PC-3 (cell line): ENCODE measurements around the gene PRKAR1B. TPM values are rescaled to one million over a fixed set of nuclear protein-coding genes. Genes with fewer than 3 reads are reported as not detected.

Experiments
- ATAC-seq: fragments of 200-7000 bp; cut with Tn5 transposase; 2 replicates; pipeline ENCODE4 v1.9.1; 2020; ENCODE audit warnings: mild to moderate bottlenecking, moderate library complexity
- BruUV-seq: library from RNA; stranded (reverse); fragments of 400-500 nt; replicated peaks from 2 replicates; lab custom pipeline; 2021; lab: Mats Ljungman, UMichigan
- CTCF ChIA-PET: fragments of 300-600 bp; sonication (Branson Sonifier 250); formaldehyde crosslinking; loops from one replicate; lab custom pipeline; 2022; ENCODE audit warnings: antibody characterized with exemption; lab: Charles Lee
- POLR2A ChIA-PET: fragments of 300-600 bp; sonication (Branson Sonifier 250); formaldehyde crosslinking; loops from one replicate; lab custom pipeline; 2022; ENCODE audit warnings: antibody characterized with exemption; ENCODE audit not compliant: unreplicated experiment; lab: Charles Lee
- DNase-seq: peaks from one replicate; pipeline ENCODE4 v3.0.0-alpha.2; 2015
- H2AFZ ChIP-seq: fragments of 300-600 bp; sonication (generic); 2 replicates; pipeline ENCODE4 v1.6.0; 2016; ENCODE audit warnings: antibody characterized with exemption, low read length
- H3F3A ChIP-seq: fragments of 300-600 bp; sonication (generic); one replicate; pipeline ENCODE4 v1.6.0; 2017; ENCODE audit warnings: antibody characterized with exemption, low read length, control low read depth, mild to moderate bottlenecking; ENCODE audit not compliant: unreplicated experiment
- H3K27ac ChIP-seq: fragments of 300-600 bp; sonication (generic); 2 replicates; pipeline ENCODE4 v1.5.1; 2016; ENCODE audit warnings: mild to moderate bottlenecking, low read length
- H3K27me3 ChIP-seq: fragments of 300-600 bp; sonication (generic); 2 replicates; pipeline ENCODE4 v1.6.1; 2016; ENCODE audit warnings: low read length, mixed read lengths
- H3K36me3 ChIP-seq: fragments of 300-600 bp; sonication (generic); 2 replicates; pipeline ENCODE4 v1.6.1; 2016; ENCODE audit warnings: low read depth, mixed run types, low read length, mixed read lengths
- H3K4me1 ChIP-seq: fragments of 300-600 bp; sonication (generic); 2 replicates; pipeline ENCODE4 v1.5.1; 2016; ENCODE audit warnings: low read length; ENCODE audit not compliant: insufficient read depth
- H3K4me2 ChIP-seq: fragments of 300-600 bp; sonication (generic); 2 replicates; pipeline ENCODE4 v1.6.0; 2016; ENCODE audit warnings: low read length
- H3K4me3 ChIP-seq: fragments of 300-600 bp; sonication (generic); 2 replicates; pipeline ENCODE4 v1.5.1; 2016; ENCODE audit warnings: mild to moderate bottlenecking, low read length, mixed read lengths
- H3K79me2 ChIP-seq: fragments of 300-600 bp; sonication (generic); 2 replicates; pipeline ENCODE4 v1.6.1; 2017; ENCODE audit warnings: low read length, mixed read lengths
- H3K9ac ChIP-seq: fragments of 300-600 bp; sonication (generic); 2 replicates; pipeline ENCODE4 v1.6.0; 2016; ENCODE audit warnings: mild to moderate bottlenecking, low read length
- H3K9me2 ChIP-seq: fragments of 300-600 bp; sonication (generic); replicated peaks from 2 replicates; pipeline ENCODE4 v1.6.1; 2016; ENCODE audit warnings: mixed run types, low read length, mixed read lengths
- H3K9me3 ChIP-seq: fragments of 300-600 bp; sonication (generic); 2 replicates; pipeline ENCODE4 v1.6.1; 2016; ENCODE audit warnings: low read length, mixed read lengths
- H4K20me1 ChIP-seq: fragments of 300-600 bp; sonication (generic); 2 replicates; pipeline ENCODE4 v1.6.1; 2016; ENCODE audit warnings: low read length, mixed read lengths
- CTCF ChIP-seq: fragments of 300-600 bp; sonication (generic); conservative IDR thresholded peaks from 2 replicates; pipeline ENCODE4 v1.5.1; 2017; ENCODE audit warnings: antibody characterized with exemption, low read depth, mild to moderate bottlenecking, low read length
- EZH2 ChIP-seq: fragments of 300-600 bp; sonication (generic); IDR thresholded peaks from one replicate; pipeline ENCODE4 v1.6.1; 2017; ENCODE audit warnings: antibody characterized with exemption, mild to moderate bottlenecking, low read length; ENCODE audit not compliant: unreplicated experiment
- EZH2phosphoT487 ChIP-seq: fragments of 300-600 bp; sonication (generic); IDR thresholded peaks from 2 replicates; pipeline ENCODE4 v1.6.1; 2018; ENCODE audit warnings: mild to moderate bottlenecking, antibody characterized with exemption, low read length, borderline replicate concordance
- intact Hi-C: fragments of 100-400 bp; cut with micrococcal nuclease; formaldehyde crosslinking; loops from 2 replicates; pipeline ENCODE4 v1.9.0; 2023
- total RNA-seq: library from RNA; depleted of rRNA; stranded (reverse); fragments of >200 nt; gene quantifications from 2 replicates; pipeline ENCODE4 v1.2.3, GENCODE V29; 2014

PRKAR1B gene
- total RNA-seq, 1 experiment from 2014 or later, result 15.6 TPM

GRCh38 chr7:651032-651728, 75.9 kb downstream of the PRKAR1B start:
- BruUV-seq, result no TSS peak
- H3K9ac ChIP-seq, result no peak overlapping the region
- no peaks in the 10 kb centered on the region for H3K36me3 ChIP-seq
- no peak overlapping the region for H3K4me2 ChIP-seq
- CTCF ChIA-PET, result no interaction called here
- H3K9me3 ChIP-seq, result no peaks in the 10 kb centered on the region
- no peaks in the 10 kb centered on the region for H3F3A ChIP-seq
- no peak overlapping the region for H3K4me3 ChIP-seq
- intact Hi-C loops, result no loop called here
- H3K79me2 ChIP-seq, result no peaks in the 10 kb centered on the region
- H3K27ac ChIP-seq, result no peak overlapping the region
- H2AFZ ChIP-seq, result no peak overlapping the region
- H3K9me2 ChIP-seq, result no peaks in the 10 kb centered on the region
- H3K27me3 ChIP-seq, result no peaks in the 10 kb centered on the region
- ATAC-seq, result no peak
- no peak for DNase-seq
- no peak for TF ChIP-seq CTCF
- TF ChIP-seq EZH2, result no peak
- TF ChIP-seq EZH2phosphoT487, result no peak
- no peaks in the 10 kb centered on the region for H4K20me1 ChIP-seq
- H3K4me1 ChIP-seq, result no peaks in the 10 kb centered on the region
- POLR2A ChIA-PET, result no interaction called here

GRCh38 chr7:650339-651031, 76.6 kb downstream of the PRKAR1B start:
- Histone ChIP-seq H3K4me1 (no peaks in the 10 kb centered on the region), H2AFZ (no peak overlapping the region), H3K27me3 (no peaks in the 10 kb centered on the region), H3K79me2 (no peaks in the 10 kb centered on the region), H3K9me2 (no peaks in the 10 kb centered on the region), H3K9me3 (no peaks in the 10 kb centered on the region), H3K4me3 (no peak overlapping the region), H4K20me1 (no peaks in the 10 kb centered on the region), H3F3A (no peaks in the 10 kb centered on the region), H3K27ac (no peak overlapping the region), H3K4me2 (no peak overlapping the region), H3K36me3 (no peaks in the 10 kb centered on the region), H3K9ac (no peak overlapping the region)
- BruUV-seq, result no TSS peak
- POLR2A ChIA-PET, result no interaction called here
- no peak for TF ChIP-seq CTCF
- DNase-seq (no peak), ATAC-seq (no peak)
- intact Hi-C loops, result no loop called here
- CTCF ChIA-PET, result no interaction called here

- H3K4me3 ChIP-seq, result no peak overlapping the region
- no peak for DNase-seq
- H3K9me3 ChIP-seq, result no peaks in the 10 kb centered on the region
- H3K36me3 ChIP-seq, result no peaks in the 10 kb centered on the region
- no peaks in the 10 kb centered on the region for H3K27me3 ChIP-seq
- no peak overlapping the region for H3K9ac ChIP-seq
- no peak overlapping the region for H3K27ac ChIP-seq
- H3K4me2 ChIP-seq, result no peak overlapping the region
- ChIA-PET POLR2A (no interaction called here), CTCF (no interaction called here)
- TF ChIP-seq CTCF, result no peak
- TF ChIP-seq EZH2phosphoT487, result no peak
- TF ChIP-seq EZH2, result no peak
- ATAC-seq, result no peak
- intact Hi-C loops, result no loop called here
- H4K20me1 ChIP-seq, result no peaks in the 10 kb centered on the region
- no TSS peak for BruUV-seq
- no peaks in the 10 kb centered on the region for H3K4me1 ChIP-seq
- no peak overlapping the region for H2AFZ ChIP-seq
- no peaks in the 10 kb centered on the region for H3K9me2 ChIP-seq
- no peaks in the 10 kb centered on the region for H3F3A ChIP-seq
- no peaks in the 10 kb centered on the region for H3K79me2 ChIP-seq
These were observed 80.1 kb downstream of the PRKAR1B start for GRCh38 chr7:646951-647350.
